Hepatocyte (in vitro differentiated cells): ENCODE results near the gene CTLA4. TPM values are rescaled to one million over a fixed set of nuclear protein-coding genes. Genes with fewer than 3 reads are reported as not detected.

ENCODE experiments used
- DNase-seq: peaks from one replicate; pipeline ENCODE4 v3.0.0-alpha.2; 2016; ENCODE audit warnings: low spot score
- H2AFZ ChIP-seq: fragments of 200-600 bp; sonication (generic); 2 replicates; pipeline ENCODE4 v1.6.0; 2016; ENCODE audit warnings: antibody characterized with exemption, mild to moderate bottlenecking
- H3K27ac ChIP-seq: fragments of 200-600 bp; sonication (generic); 2 replicates; pipeline ENCODE4 v1.5.1; 2016; ENCODE audit warnings: mild to moderate bottlenecking
- H3K27me3 ChIP-seq: fragments of 200-600 bp; sonication (generic); 2 replicates; pipeline ENCODE4 v1.6.1; 2016
- H3K36me3 ChIP-seq: fragments of 200-600 bp; sonication (generic); replicated peaks from 2 replicates; pipeline ENCODE4 v1.5.1; 2016; ENCODE audit warnings: low read depth; ENCODE audit not compliant: insufficient read depth
- H3K4me1 ChIP-seq: fragments of 200-600 bp; sonication (generic); 2 replicates; pipeline ENCODE4 v1.5.1; 2016; ENCODE audit warnings: mild to moderate bottlenecking, moderate library complexity; ENCODE audit not compliant: insufficient read depth
- H3K4me2 ChIP-seq: fragments of 200-600 bp; sonication (generic); 2 replicates; pipeline ENCODE4 v1.6.0; 2016
- H3K4me3 ChIP-seq: fragments of 200-600 bp; sonication (generic); 2 replicates; pipeline ENCODE4 v1.5.1; 2016; ENCODE audit warnings: mild to moderate bottlenecking
- H3K79me2 ChIP-seq: fragments of 200-600 bp; sonication (generic); 2 replicates; pipeline ENCODE4 v1.6.0; 2017; ENCODE audit warnings: mild to moderate bottlenecking
- H3K9me2 ChIP-seq: fragments of 200-600 bp; sonication (generic); replicated peaks from 2 replicates; pipeline ENCODE4 v1.6.0; 2017; ENCODE audit warnings: mild to moderate bottlenecking; ENCODE audit not compliant: insufficient read depth
- H3K9me3 ChIP-seq: fragments of 200-600 bp; sonication (generic); 2 replicates; pipeline ENCODE4 v1.5.1; 2016; ENCODE audit warnings: low read depth, mild to moderate bottlenecking
- H4K20me1 ChIP-seq: fragments of 200-600 bp; sonication (generic); 2 replicates; pipeline ENCODE4 v1.6.0; 2016; ENCODE audit warnings: mild to moderate bottlenecking; ENCODE audit not compliant: insufficient read depth, poor library complexity, severe bottlenecking
- CTCF ChIP-seq: fragments of 200-600 bp; sonication (generic); IDR thresholded peaks from 2 replicates; pipeline ENCODE4 v1.5.1; 2016; ENCODE audit warnings: antibody characterized with exemption, mild to moderate bottlenecking; ENCODE audit not compliant: poor library complexity
- EZH2 ChIP-seq: fragments of 200-600 bp; sonication (generic); IDR thresholded peaks from 2 replicates; pipeline ENCODE4 v1.6.1; 2016; ENCODE audit warnings: antibody characterized with exemption, mild to moderate bottlenecking, borderline replicate concordance
- EZH2phosphoT487 ChIP-seq: fragments of 200-600 bp; sonication (generic); IDR thresholded peaks from one replicate; pipeline ENCODE4 v1.6.1; 2018; ENCODE audit warnings: antibody characterized with exemption, mild to moderate bottlenecking, low read depth, moderate library complexity; ENCODE audit not compliant: unreplicated experiment, severe bottlenecking
- WGBS: methylation state at CpG from one replicate; pipeline ENCODE4 v1.1.6; 2016; ENCODE audit warnings: low lambda C conversion rate; ENCODE audit errors: missing lambda C conversion rate; 5-methylcytosine and 5-hydroxymethylcytosine counted together
- polyA plus RNA-seq: library from polyadenylated mRNA; unstranded; fragments of >200 nt; fragmentation: Nextera tagmentation; extraction: Ambion mirVana; gene quantifications from 2 replicates; pipeline ENCODE4 v1.2.1, GENCODE V29; 2016
- total RNA-seq: library from RNA; depleted of rRNA; stranded (reverse); fragments of >200 nt; gene quantifications from 2 replicates; pipeline ENCODE4 v1.2.3, GENCODE V29; 2014

The CTLA4 gene
- total and polyA plus RNA-seq, 2 experiments from 2014 or later: not detected

DNA sequence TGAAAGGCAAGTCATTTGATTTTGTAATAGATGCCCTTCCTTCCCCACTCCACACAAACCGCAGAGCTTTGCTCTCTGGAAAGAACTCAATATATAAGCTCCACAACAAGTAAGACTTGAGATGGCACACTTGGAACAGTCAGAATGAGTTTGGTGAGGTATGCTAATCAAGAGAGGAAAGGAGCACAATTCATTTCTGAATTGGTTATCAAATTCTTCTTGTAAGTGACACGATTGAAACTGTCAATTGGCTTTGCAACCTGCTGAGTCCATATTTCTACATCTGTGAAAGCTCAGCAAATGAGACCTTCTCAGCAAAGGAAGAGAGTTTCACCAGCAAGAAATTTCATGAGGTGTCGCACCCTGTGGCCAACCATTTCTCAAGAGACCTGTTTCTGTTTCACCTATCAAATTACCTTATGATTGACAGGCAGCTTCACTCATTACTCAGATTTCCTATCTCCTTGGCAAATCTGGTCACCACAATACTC lies 19.1 kb downstream of the CTLA4 start:
- Histone ChIP-seq H3K4me3 (no peak overlapping the region), H4K20me1 (no peaks in the 10 kb centered on the region), H3K27me3 (no peaks in the 10 kb centered on the region), H3K9me3 (no peaks in the 10 kb centered on the region), H3K36me3 (no peaks in the 10 kb centered on the region), H2AFZ (no peak overlapping the region), H3K9me2 (no peaks in the 10 kb centered on the region), H3K4me2 (no peak overlapping the region), H3K4me1 (no peaks in the 10 kb centered on the region), H3K27ac (peak overlapping the region; percentile 70), H3K79me2 (no peaks in the 10 kb centered on the region)
- no peak for DNase-seq
- 94% methylated on average over 3 of the region's 3 CpGs for WGBS
- TF ChIP-seq EZH2phosphoT487 (no peak), CTCF (no peak), EZH2 (no peak)

GRCh38 chr2:203887677-203888076 lies 20.1 kb downstream of the CTLA4 start:
- Histone ChIP-seq H2AFZ (no peak overlapping the region), H3K4me1 (no peaks in the 10 kb centered on the region), H3K36me3 (no peaks in the 10 kb centered on the region), H3K4me3 (no peak overlapping the region), H3K9me3 (no peaks in the 10 kb centered on the region), H3K27me3 (no peaks in the 10 kb centered on the region), H3K79me2 (no peaks in the 10 kb centered on the region), H4K20me1 (no peaks in the 10 kb centered on the region), H3K27ac (peak overlapping the region; percentile 70), H3K4me2 (no peak overlapping the region), H3K9me2 (no peaks in the 10 kb centered on the region)
- TF ChIP-seq EZH2: no peak
- no peak for TF ChIP-seq CTCF
- no peak for TF ChIP-seq EZH2phosphoT487
- DNase-seq: no peak

- TF ChIP-seq EZH2 (no peak), CTCF (no peak), EZH2phosphoT487 (no peak)
- Histone ChIP-seq H3K27ac (no peak overlapping the region), H2AFZ (no peak overlapping the region), H3K4me3 (no peak overlapping the region), H3K9me2 (no peaks in the 10 kb centered on the region), H3K4me1 (no peaks in the 10 kb centered on the region), H4K20me1 (no peaks in the 10 kb centered on the region), H3K27me3 (no peaks in the 10 kb centered on the region), H3K79me2 (no peaks in the 10 kb centered on the region), H3K4me2 (no peak overlapping the region), H3K36me3 (no peaks in the 10 kb centered on the region), H3K9me3 (no peaks in the 10 kb centered on the region)
- WGBS: 93% methylated on average over 1 of the region's 1 CpG
- no peak for DNase-seq
Observed at GRCh38 chr2:203889542-203889941, 22.0 kb downstream of the CTLA4 start.

GRCh38 chr2:203889944-203890343 lies 22.4 kb downstream of the CTLA4 start:
- TF ChIP-seq CTCF (no peak), EZH2phosphoT487 (no peak), EZH2 (no peak)
- Histone ChIP-seq H4K20me1 (no peaks in the 10 kb centered on the region), H3K27me3 (no peaks in the 10 kb centered on the region), H3K4me2 (no peak overlapping the region), H3K79me2 (no peaks in the 10 kb centered on the region), H3K36me3 (no peaks in the 10 kb centered on the region), H2AFZ (no peak overlapping the region), H3K27ac (no peak overlapping the region), H3K9me2 (no peaks in the 10 kb centered on the region), H3K9me3 (no peaks in the 10 kb centered on the region), H3K4me1 (no peaks in the 10 kb centered on the region), H3K4me3 (no peak overlapping the region)
- 78% methylated on average over 1 of the region's 1 CpG for WGBS
- DNase-seq: no peak
